COLO829 (cell line): Measurements from ENCODE around the gene TRIM69.
"Not testable (repeated sequence)": the region's sequence is repeated elsewhere in the genome, so short reads cannot be mapped to it uniquely, and the experiment has no call there.

Experiments used
- DNase-seq: peaks from one replicate; pipeline ENCODE4 v3.0.0; 2012; ENCODE audit warnings: low spot score

Gene TRIM69

GRCh38 chr15:44739222-44739847 is 3.0 kb downstream of the TRIM69 start:
- DNase-seq: not testable (repeated sequence)

GRCh38 chr15:44743454-44743853 is 7.1 kb downstream of the TRIM69 start:
- DNase-seq: not testable (repeated sequence)

GRCh38 chr15:44753345-44753744 is 17.0 kb downstream of the TRIM69 start:
- DNase-seq: no peak

- no peak for DNase-seq
Measured at GRCh38 chr15:44763187-44763586, 26.9 kb downstream of the TRIM69 start.

GRCh38 chr15:44763848-44764247 is 27.5 kb downstream of the TRIM69 start:
- DNase-seq: no peak

- no peak for DNase-seq
Measured at GRCh38 chr15:44765036-44765435, 28.7 kb downstream of the TRIM69 start.

- DNase-seq: no peak
Measured at GRCh38 chr15:44769521-44769920, 33.2 kb downstream of the TRIM69 start.

- not testable (repeated sequence) for DNase-seq
Measured at GRCh38 chr15:44770715-44771114, 34.4 kb downstream of the TRIM69 start.

- DNase-seq: no peak
Measured at GRCh38 chr15:44775953-44776352, 39.6 kb downstream of the TRIM69 start.

GRCh38 chr15:44779761-44780160 is 43.4 kb downstream of the TRIM69 start:
- no peak for DNase-seq

GRCh38 chr15:44780608-44781007 is 44.3 kb downstream of the TRIM69 start:
- no peak for DNase-seq

- DNase-seq: no peak
Measured at GRCh38 chr15:44781128-44781810, 44.9 kb downstream of the TRIM69 start.

GRCh38 chr15:44782516-44782915 is 46.2 kb downstream of the TRIM69 start:
- DNase-seq: no peak

- not testable (repeated sequence) for DNase-seq
Measured at GRCh38 chr15:44784918-44785274, 48.6 kb downstream of the TRIM69 start.

GRCh38 chr15:44788748-44789147 is 52.4 kb downstream of the TRIM69 start:
- no peak for DNase-seq

GRCh38 chr15:44790215-44790614 is 53.9 kb downstream of the TRIM69 start:
- no peak for DNase-seq

- DNase-seq: no peak
Measured at GRCh38 chr15:44790656-44791055, 54.3 kb downstream of the TRIM69 start.

GRCh38 chr15:44792715-44793114 is 56.4 kb downstream of the TRIM69 start:
- DNase-seq: no peak

- no peak for DNase-seq
Measured at GRCh38 chr15:44794072-44794471, 57.7 kb downstream of the TRIM69 start.

GRCh38 chr15:44796508-44796907 is 60.2 kb downstream of the TRIM69 start:
- no peak for DNase-seq

GRCh38 chr15:44798826-44799225 is 62.5 kb downstream of the TRIM69 start:
- no peak for DNase-seq

- DNase-seq: no peak
Measured at GRCh38 chr15:44801364-44801763, 65.0 kb downstream of the TRIM69 start.

GRCh38 chr15:44801797-44802196 is 65.5 kb downstream of the TRIM69 start:
- no peak for DNase-seq

GRCh38 chr15:44802336-44802735 is 66.0 kb downstream of the TRIM69 start:
- DNase-seq: no peak
